GM19239 (cell line): ENCODE results near the gene SEZ6.

Experiments
- DNase-seq: peaks from one replicate; pipeline ENCODE4 v3.0.0; 2011; ENCODE audit warnings: low spot score; ENCODE audit not compliant: insufficient read length
- FAIRE-seq: peaks from 2 replicates; lab custom pipeline; 2011; peaks lifted over from hg19 to GRCh38; lab: Jason Lieb, UNC

The SEZ6 gene

DNA sequence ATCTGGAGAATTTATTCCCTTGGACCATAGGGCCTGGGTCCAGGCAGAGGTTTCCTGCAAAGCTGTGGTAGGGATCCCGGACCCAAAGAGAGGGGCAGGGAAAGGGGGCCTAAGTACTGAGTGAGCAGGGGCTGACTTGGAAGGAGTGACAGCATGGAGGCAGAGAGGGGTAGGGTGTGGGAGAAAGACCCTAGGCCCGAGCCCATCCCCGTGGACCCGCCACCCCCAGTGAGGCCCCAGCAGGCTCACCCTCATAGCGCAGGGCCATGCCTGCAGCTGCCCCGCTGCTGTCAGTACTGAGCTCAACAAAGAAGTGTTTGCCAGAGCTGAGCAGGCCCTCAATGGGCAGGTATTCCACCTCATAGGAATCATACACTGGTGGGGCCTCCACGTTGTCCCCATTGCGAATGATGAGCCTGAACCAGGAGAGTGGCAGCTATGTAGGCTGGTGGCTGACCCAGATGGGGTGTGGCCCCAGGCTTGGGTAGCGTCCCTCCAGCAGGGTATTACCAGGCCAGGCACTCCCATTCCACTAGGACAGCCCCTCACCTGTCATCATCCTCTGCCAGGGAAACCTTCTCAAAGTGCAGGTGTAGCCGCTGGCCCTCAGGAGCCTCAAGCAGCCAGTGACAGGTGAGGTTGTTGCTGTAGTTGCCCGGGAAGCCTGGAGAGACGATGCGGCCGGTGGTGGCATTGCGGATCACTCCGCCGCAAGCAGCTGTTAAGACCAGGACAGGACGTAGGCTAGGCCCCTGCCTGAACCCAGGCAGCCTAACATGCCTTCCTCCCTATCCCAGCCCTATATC is 45.4 kb downstream of the SEZ6 start:
- FAIRE-seq (no peak), DNase-seq (no peak)

DNA sequence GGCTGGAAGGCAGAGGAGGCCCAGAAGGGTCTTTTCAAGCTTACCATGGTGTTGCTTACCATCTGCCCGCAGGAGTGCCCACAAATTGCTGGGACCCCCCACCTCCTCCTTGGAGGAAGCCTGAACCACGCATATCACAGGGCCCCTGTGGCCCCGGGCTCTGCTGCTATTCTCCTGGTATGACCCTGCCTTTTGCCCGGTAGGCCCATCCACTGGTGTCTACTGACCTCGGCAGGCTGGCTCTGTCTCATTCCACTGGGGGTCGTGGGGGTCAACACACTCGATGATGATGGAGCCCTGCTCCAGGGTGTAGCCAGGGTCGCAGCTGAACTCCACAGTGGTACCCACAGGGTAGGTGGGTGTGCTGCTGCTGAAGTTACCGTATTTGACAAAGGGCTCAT is 46.4 kb downstream of the SEZ6 start:
- no peak for FAIRE-seq
- DNase-seq = no peak

DNA sequence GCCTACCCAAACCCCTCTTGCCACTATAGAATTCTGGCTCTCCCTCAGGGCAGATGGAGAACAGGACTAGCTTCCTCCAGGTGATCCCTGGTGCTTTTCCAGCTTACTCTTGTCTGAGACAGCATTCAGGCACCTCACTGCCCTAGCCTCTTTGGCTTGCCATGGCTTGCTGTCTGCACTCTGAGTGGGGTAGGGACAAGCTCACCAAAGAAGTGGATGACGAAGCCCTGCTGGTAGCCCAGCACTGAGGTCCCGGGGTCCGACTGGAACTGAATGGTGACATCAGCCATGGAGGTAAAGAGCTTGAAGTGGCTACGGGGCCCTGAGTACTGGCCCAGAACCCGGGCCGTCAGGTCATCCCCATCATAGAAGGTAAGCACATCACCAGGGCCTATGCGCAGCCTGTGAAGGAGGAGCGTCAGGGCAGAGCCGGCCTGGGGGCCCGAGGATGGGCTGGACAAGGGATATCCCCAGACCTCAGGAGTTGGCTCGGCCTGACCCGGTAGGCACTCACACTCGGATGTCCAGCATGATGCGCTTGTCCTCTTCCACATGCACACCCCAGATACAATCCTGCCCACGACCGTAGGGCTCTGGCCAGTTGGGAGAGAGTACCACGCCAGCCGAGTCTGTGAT is 46.9 kb downstream of the SEZ6 start:
- no peak for FAIRE-seq

GRCh38 chr17:28957992-28958355 is 47.9 kb downstream of the SEZ6 start:
- FAIRE-seq = no peak

More for the DNA sequence above, 46.9 kb downstream of the SEZ6 start:
- no peak for DNase-seq

DNA sequence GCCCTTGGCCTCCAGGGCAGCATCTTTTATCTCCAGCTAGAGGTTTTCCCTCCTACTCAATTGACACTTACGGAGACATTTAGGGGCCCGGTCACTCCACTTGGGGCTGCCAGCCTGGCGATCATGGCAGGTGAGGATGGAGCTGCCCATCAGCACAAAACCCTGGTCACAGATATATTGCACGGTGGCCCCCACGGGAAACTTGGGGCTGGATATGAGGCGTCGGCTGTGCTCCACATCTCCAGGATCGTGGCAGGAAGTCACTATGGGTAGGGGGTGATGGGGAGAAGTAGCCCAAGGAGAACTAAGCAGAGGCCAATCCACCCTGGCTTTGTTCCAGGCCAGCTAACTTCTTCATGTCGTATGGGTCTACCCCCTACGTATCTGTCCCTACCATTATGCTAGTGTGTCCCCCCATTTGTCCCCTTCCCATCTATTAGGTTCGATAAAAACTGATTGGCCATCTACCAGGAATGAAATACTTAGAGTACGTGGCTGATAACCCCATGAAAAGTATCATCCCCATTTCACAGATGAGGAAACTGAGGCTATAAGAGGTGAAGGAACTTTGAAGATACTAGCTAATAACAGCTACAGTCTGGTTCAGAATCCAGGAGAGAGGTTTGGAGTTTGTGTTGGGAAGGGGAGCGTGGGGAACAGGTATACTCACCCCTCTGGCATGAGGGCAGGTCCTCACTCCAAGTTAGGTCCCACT is 48.4 kb downstream of the SEZ6 start:
- FAIRE-seq = no peak

More at GRCh38 chr17:28957992-28958355, 47.9 kb downstream of the SEZ6 start:
- DNase-seq = no peak

GRCh38 chr17:28956861-28957260 is 49.0 kb downstream of the SEZ6 start:
- FAIRE-seq (no peak), DNase-seq (no peak)

More for the DNA sequence above, 48.4 kb downstream of the SEZ6 start:
- no peak for DNase-seq

DNA sequence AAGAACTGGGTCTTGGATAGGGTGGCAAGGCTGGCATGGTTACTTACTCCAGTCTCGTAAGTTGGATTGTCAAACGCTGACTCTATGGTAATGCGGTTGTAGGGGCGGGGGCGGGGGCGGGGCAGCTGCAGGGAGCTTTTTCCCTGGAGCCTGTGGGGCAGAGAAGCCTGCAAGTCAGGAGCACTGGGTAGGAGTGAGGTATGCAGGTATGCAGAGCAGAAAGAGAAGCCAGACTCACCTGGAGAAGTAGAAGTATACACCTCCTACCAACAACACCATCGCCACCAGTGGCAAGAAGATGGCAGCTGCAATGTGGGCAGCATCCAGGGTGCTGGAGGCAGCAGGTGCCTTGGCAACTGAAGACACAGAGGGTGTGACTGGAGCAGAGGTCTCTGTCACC is 49.7 kb downstream of the SEZ6 start:
- no peak for FAIRE-seq

DNA sequence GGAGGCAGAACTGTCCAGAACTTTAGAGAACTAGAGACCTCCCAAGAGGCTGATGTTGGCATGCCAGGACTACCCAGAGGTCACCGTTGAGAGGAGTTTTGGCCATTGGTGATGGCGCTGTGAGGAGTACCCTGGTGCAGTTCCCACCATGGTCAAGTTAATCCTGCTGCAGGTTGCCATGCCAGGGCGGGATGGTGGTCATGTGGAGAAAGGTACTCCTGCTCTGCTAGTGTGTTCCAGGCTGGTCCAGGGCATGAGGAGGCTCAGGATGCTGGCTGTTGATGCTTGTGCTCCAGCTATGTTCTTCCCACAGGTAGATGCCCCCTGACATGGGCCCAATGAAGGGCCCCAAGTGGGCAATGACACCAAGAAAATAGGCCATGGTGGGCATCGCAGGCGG is 50.4 kb downstream of the SEZ6 start:
- FAIRE-seq = no peak
- no peak for DNase-seq

More for the DNA sequence above, 49.7 kb downstream of the SEZ6 start:
- DNase-seq = no peak

DNA sequence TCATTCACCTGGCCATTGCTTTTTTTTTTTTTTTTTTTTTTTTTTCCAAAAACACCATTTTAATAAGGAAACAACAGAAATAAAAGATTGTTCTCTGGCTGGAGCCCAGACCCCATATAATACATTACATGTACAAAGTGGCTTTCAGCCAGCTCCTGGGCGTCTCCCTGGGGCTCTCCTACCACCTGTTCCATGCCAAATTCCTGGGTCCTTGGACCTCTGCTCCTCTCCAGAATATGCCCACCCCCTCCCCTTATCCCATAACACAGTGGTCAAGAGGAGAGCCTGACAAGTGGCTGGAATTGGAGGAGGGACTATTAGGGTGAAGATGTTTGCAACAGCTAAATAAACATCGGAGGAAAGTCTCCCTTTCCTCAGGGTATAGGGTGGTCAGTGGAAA is 50.9 kb downstream of the SEZ6 start:
- DNase-seq (no peak), FAIRE-seq (no peak)

- peak; percentile 54 for DNase-seq
- FAIRE-seq = peak; percentile 79
Observed at GRCh38 chr17:28953444-28954118, 52.3 kb downstream of the SEZ6 start.

DNA sequence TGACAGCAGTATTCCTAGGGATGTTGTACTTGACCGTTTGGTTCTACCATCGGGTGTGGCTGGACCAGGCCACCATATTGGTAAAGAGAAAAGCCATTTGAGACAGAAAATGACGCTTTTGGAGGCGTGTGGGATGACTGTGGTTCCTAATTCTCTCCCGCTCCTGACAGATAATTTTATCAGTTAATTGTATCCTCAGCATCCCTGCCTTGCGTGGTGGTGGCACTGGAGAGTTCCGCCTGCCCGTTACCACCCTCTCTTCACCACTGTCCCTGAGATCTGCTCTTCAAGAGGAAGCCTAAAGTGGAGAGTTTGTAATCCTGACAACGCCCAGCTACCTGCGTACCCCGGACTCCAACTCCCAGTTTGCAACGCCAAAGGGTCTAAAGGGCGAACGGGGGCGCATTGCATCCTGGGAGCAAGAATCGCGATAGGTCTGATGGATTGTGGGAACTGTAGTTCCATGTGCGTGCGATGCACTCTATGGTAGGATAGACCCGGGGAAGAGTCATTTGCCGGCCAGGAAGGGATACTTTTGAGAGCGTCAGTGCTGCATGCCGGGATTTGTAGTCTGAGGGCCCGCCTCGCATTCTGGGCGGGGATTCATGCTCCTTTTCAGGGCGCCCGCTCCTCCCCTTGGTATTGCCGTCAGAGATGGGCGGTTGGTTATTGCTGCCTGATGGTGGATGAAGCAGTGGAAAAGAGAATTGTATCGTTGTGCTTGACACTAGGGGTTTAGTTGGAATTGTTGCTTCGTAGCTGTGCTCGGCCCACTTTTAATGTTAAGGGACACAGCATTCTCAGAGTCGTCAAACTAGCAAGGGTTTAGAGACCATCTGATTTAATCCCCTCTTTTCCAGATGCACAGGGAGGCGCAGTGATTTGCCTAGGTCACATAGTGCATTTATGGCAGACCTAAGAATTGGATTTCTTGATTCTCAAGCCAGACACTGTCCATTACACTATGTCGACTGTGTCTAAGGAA is 53.5 kb downstream of the SEZ6 start:
- FAIRE-seq (peak; percentile 100), DNase-seq (peak; percentile 92)

DNA sequence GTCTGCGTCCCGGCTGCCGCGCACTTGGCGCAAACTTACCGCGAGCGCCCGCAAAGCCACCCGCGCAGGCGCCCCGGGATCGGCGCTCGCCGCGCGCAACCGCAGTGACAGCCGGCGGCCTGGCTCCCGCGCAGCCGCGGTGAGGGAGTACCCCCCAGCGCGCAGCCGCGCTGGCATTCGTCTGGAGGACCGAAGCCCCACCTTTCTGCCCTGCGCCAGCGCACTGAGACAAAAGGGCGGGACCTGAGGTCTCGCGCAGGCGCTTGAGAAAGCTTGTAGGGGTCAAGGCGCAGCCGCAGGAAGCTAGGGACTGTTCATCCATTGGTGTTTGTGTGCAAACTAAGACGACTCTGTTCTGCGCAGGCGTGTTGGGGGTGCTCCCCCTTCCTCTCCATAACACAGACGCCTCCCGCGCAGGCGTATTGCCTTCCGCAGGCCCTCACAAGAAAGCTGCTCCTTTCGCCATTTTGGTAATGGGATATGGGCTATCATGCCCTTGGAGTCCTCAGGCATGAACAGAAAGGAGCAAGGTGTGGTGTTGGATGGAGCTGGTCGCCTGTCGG is 54.3 kb downstream of the SEZ6 start, which contains the start of gene PHF12:
Gene PHF12, minus strand, starts transcription at position 91 of the 563 bp plus-strand sequence. CDS start 558 bp downstream, outside the sequence.
- no peak for FAIRE-seq
- peak; percentile 76 for DNase-seq

GRCh38 chr17:28950752-28951427 is 54.9 kb downstream of the SEZ6 start:
- DNase-seq (no peak), FAIRE-seq (no peak)

DNA sequence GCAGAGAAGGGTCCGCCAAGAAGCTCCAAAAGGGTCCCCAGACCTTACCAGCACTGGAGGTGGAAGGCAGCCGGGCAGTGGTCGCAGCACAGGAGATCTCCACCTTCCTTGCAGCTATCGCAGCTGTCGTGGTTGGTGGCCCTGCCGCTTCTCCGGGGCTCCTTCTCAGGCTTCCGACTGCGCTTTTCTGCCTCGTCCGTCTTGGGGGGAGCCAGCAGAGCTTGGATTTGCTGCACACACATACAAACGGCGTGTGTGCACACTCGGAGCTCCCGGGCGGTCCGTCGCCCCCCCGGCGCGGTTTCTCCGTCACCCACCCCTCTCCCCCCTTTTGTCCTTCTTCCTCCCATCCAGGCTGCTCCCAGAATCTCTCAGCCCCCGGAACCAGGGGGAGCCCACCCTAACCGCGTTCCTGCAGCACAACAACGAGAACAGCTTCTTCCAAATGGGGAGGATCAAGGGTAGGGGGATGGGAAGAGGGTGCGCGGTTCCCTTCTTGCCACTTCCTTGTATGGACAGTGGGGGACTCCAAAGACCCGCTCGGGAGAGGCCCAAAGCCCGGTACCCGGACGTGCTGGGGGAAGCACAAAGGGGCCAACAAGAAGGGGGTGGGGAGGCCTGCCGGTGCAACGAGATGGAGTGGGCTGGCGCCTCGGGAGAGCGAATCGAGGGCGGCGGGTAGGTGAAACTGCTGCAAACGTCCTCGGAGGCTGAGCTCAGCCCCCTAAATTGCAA is 55.6 kb downstream of the SEZ6 start:
- DNase-seq = no peak

GRCh38 chr17:28949185-28950016 is 56.4 kb downstream of the SEZ6 start:
- FAIRE-seq (peak; percentile 26), DNase-seq (no peak)

More for the DNA sequence above, 55.6 kb downstream of the SEZ6 start:
- no peak for FAIRE-seq

GRCh38 chr17:28948873-28949184 is 57.0 kb downstream of the SEZ6 start:
- DNase-seq (no peak), FAIRE-seq (no peak)

- FAIRE-seq (no peak), DNase-seq (no peak)
Observed at GRCh38 chr17:28948342-28948741, 57.5 kb downstream of the SEZ6 start.
